ENCODE results near the gene TGM2.

Gene TGM2

GRCh38 chr20:38136421-38137245, 28.4 kb downstream of the TGM2 start:
- WGBS (ENCODE audit: insufficient coverage, insufficient read length) = no CpG with 5 or more reads among the region's 14 CpGs
- no peak overlapping the region for H3K27ac ChIP-seq (ENCODE audit: low read length)

GRCh38 chr20:38135651-38136420, 29.2 kb downstream of the TGM2 start:
- no peak overlapping the region for H3K27ac ChIP-seq (ENCODE audit: low read length)
- H3K4me1 ChIP-seq (ENCODE audit: control insufficient read depth, insufficient read depth, low read length) = 0 out of 2 replicates have a peak, but pooled peaks cover 1% of the 10 kb centered on the region
- no CpG with 5 or more reads among the region's 28 CpGs for WGBS (ENCODE audit: insufficient coverage, insufficient read length)
- DNase-seq (ENCODE audit: low read depth, low spot score) = no peak
- H3K36me3 ChIP-seq (ENCODE audit: control insufficient read depth, insufficient read depth, low read length) = no peaks in the 10 kb centered on the region
- no peaks in the 10 kb centered on the region for H3K9me3 ChIP-seq (ENCODE audit: control insufficient read depth, insufficient read depth, low read length)
- no peak overlapping the region for H3K4me3 ChIP-seq (ENCODE audit: low read length)
- H3K27me3 ChIP-seq (ENCODE audit: control insufficient read depth, insufficient read depth, low read length) = no peaks in the 10 kb centered on the region

More at GRCh38 chr20:38136421-38137245, 28.4 kb downstream of the TGM2 start:
- DNase-seq (ENCODE audit: low read depth, low spot score) = no peak
- H3K4me1 ChIP-seq (ENCODE audit: control insufficient read depth, insufficient read depth, low read length) = peaks cover 3% of the 10 kb centered on the region; the same call in 1 of the 2 replicates
- no peaks in the 10 kb centered on the region for H3K36me3 ChIP-seq (ENCODE audit: control insufficient read depth, insufficient read depth, low read length)
- H3K4me3 ChIP-seq (ENCODE audit: low read length) = no peak overlapping the region
- no peaks in the 10 kb centered on the region for H3K9me3 ChIP-seq (ENCODE audit: control insufficient read depth, insufficient read depth, low read length)
- H3K27me3 ChIP-seq (ENCODE audit: control insufficient read depth, insufficient read depth, low read length) = no peaks in the 10 kb centered on the region

GRCh38 chr20:38135271-38135650, 29.8 kb downstream of the TGM2 start:
- no peaks in the 10 kb centered on the region for H3K9me3 ChIP-seq (ENCODE audit: control insufficient read depth, insufficient read depth, low read length)
- no peaks in the 10 kb centered on the region for H3K36me3 ChIP-seq (ENCODE audit: control insufficient read depth, insufficient read depth, low read length)
- H3K4me1 ChIP-seq (ENCODE audit: control insufficient read depth, insufficient read depth, low read length) = 0 out of 2 replicates have a peak, but pooled peaks cover 1% of the 10 kb centered on the region
- H3K4me3 ChIP-seq (ENCODE audit: low read length) = no peak overlapping the region
- H3K27ac ChIP-seq (ENCODE audit: low read length) = no peak overlapping the region
- H3K27me3 ChIP-seq (ENCODE audit: control insufficient read depth, insufficient read depth, low read length) = no peaks in the 10 kb centered on the region
- no peak for DNase-seq (ENCODE audit: low read depth, low spot score)
- no CpG with 5 or more reads among the region's 7 CpGs for WGBS (ENCODE audit: insufficient coverage, insufficient read length)

- Histone ChIP-seq H3K4me1 (ENCODE audit: control insufficient read depth, insufficient read depth, low read length) (0 out of 2 replicates have a peak, but pooled peaks cover 1% of the 10 kb centered on the region), H3K4me3 (ENCODE audit: low read length) (no peak overlapping the region), H3K27ac (ENCODE audit: low read length) (no peak overlapping the region), H3K36me3 (ENCODE audit: control insufficient read depth, insufficient read depth, low read length) (no peaks in the 10 kb centered on the region), H3K9me3 (ENCODE audit: control insufficient read depth, insufficient read depth, low read length) (no peaks in the 10 kb centered on the region), H3K27me3 (ENCODE audit: control insufficient read depth, insufficient read depth, low read length) (no peaks in the 10 kb centered on the region)
- no CpG with 5 or more reads among the region's 9 CpGs for WGBS (ENCODE audit: insufficient coverage, insufficient read length)
- DNase-seq (ENCODE audit: low read depth, low spot score) = no peak
Observed at GRCh38 chr20:38134427-38135270, 30.4 kb downstream of the TGM2 start.

- no peaks in the 10 kb centered on the region for H3K9me3 ChIP-seq (ENCODE audit: control insufficient read depth, insufficient read depth, low read length)
- no peaks in the 10 kb centered on the region for H3K27me3 ChIP-seq (ENCODE audit: control insufficient read depth, insufficient read depth, low read length)
- WGBS (ENCODE audit: insufficient coverage, insufficient read length) = no CpG with 5 or more reads among the region's 10 CpGs
- DNase-seq (ENCODE audit: low read depth, low spot score) = no peak
- no peak overlapping the region for H3K27ac ChIP-seq (ENCODE audit: low read length)
- H3K4me1 ChIP-seq (ENCODE audit: control insufficient read depth, insufficient read depth, low read length) = 0 out of 2 replicates have a peak, but pooled peaks cover 1% of the 10 kb centered on the region
- H3K4me3 ChIP-seq (ENCODE audit: low read length) = no peak overlapping the region
- no peaks in the 10 kb centered on the region for H3K36me3 ChIP-seq (ENCODE audit: control insufficient read depth, insufficient read depth, low read length)
Observed at GRCh38 chr20:38133680-38134426, 31.2 kb downstream of the TGM2 start.

GRCh38 chr20:38132910-38133501, 32.1 kb downstream of the TGM2 start:
- no peak overlapping the region for H3K4me3 ChIP-seq (ENCODE audit: low read length)
- no peaks in the 10 kb centered on the region for H3K9me3 ChIP-seq (ENCODE audit: control insufficient read depth, insufficient read depth, low read length)
- DNase-seq (ENCODE audit: low read depth, low spot score) = no peak
- H3K27ac ChIP-seq (ENCODE audit: low read length) = no peak overlapping the region
- no peaks in the 10 kb centered on the region for H3K36me3 ChIP-seq (ENCODE audit: control insufficient read depth, insufficient read depth, low read length)
- no CpG with 5 or more reads among the region's 11 CpGs for WGBS (ENCODE audit: insufficient coverage, insufficient read length)
- H3K4me1 ChIP-seq (ENCODE audit: control insufficient read depth, insufficient read depth, low read length) = 0 out of 2 replicates have a peak, but pooled peaks cover 1% of the 10 kb centered on the region
- no peaks in the 10 kb centered on the region for H3K27me3 ChIP-seq (ENCODE audit: control insufficient read depth, insufficient read depth, low read length)

GRCh38 chr20:38132156-38132909, 32.7 kb downstream of the TGM2 start:
- no peaks in the 10 kb centered on the region for H3K36me3 ChIP-seq (ENCODE audit: control insufficient read depth, insufficient read depth, low read length)
- 0 out of 2 replicates have a peak, but pooled peaks cover 1% of the 10 kb centered on the region for H3K4me1 ChIP-seq (ENCODE audit: control insufficient read depth, insufficient read depth, low read length)
- H3K4me3 ChIP-seq (ENCODE audit: low read length) = no peak overlapping the region
- H3K9me3 ChIP-seq (ENCODE audit: control insufficient read depth, insufficient read depth, low read length) = no peaks in the 10 kb centered on the region
- no peak overlapping the region for H3K27ac ChIP-seq (ENCODE audit: low read length)
- no peak for DNase-seq (ENCODE audit: low read depth, low spot score)
- WGBS (ENCODE audit: insufficient coverage, insufficient read length) = no CpG with 5 or more reads among the region's 26 CpGs
- H3K27me3 ChIP-seq (ENCODE audit: control insufficient read depth, insufficient read depth, low read length) = no peaks in the 10 kb centered on the region

GRCh38 chr20:38131588-38132121, 33.4 kb downstream of the TGM2 start:
- no peak for DNase-seq (ENCODE audit: low read depth, low spot score)
- H3K27ac ChIP-seq (ENCODE audit: low read length) = no peak overlapping the region
- H3K4me3 ChIP-seq (ENCODE audit: low read length) = no peak overlapping the region
- H3K27me3 ChIP-seq (ENCODE audit: control insufficient read depth, insufficient read depth, low read length) = no peaks in the 10 kb centered on the region
- H3K36me3 ChIP-seq (ENCODE audit: control insufficient read depth, insufficient read depth, low read length) = no peaks in the 10 kb centered on the region
- WGBS (ENCODE audit: insufficient coverage, insufficient read length) = no CpG with 5 or more reads among the region's 3 CpGs
- no peaks in the 10 kb centered on the region for H3K9me3 ChIP-seq (ENCODE audit: control insufficient read depth, insufficient read depth, low read length)
- H3K4me1 ChIP-seq (ENCODE audit: control insufficient read depth, insufficient read depth, low read length) = 0 out of 2 replicates have a peak, but pooled peaks cover 1% of the 10 kb centered on the region
